Thyroid gland (tissue), 4 donors: ENCODE results near the gene TCL1B.

Experiments
- CTCF ChIP-seq, 6 experiments: fragments of 200-600 bp in 3 of 6; fragments of 450-650 bp in 3 of 6; sonication (generic) in 3 of 6; IDR thresholded peaks; one replicate each; pipeline ENCODE4 v1.5.1; 2016 to 2019; ENCODE audit warnings: antibody characterized with exemption in 6 of 6, mild to moderate bottlenecking in 2 of 6, inconsistent platforms in 1 of 6, moderate library complexity in 1 of 6
- POLR2A ChIP-seq, 2 donors: fragments of 450-650 bp; IDR thresholded peaks; one replicate each; pipeline ENCODE4 v1.6.1; 2017; ENCODE audit warnings: antibody characterized with exemption in 2 of 2, mild to moderate bottlenecking in 2 of 2, moderate library complexity in 1 of 2

- no peak for TF ChIP-seq CTCF (IDR thresholded peaks at IDR 0.05)
- no peak for TF ChIP-seq POLR2A (IDR thresholded peaks at IDR 0.05)
Observed at GRCh38 chr14:95679998-95680735, 6.1 kb upstream of the TCL1B start.
